ENCODE data around the gene FGL2. TPM values are rescaled to one million over a fixed set of nuclear protein-coding genes. Genes with fewer than 3 reads are reported as not detected.
A peak's percentile ranks its signal among the peaks of the same experiment; 100 is the strongest.
"Not testable (repeated sequence)": the region's sequence is repeated elsewhere in the genome, so short reads cannot be mapped to it uniquely, and the experiment has no call there.

FGL2 gene
- total and polyA plus RNA-seq, 2 donors: 23.2 to 46.0 TPM

DNA sequence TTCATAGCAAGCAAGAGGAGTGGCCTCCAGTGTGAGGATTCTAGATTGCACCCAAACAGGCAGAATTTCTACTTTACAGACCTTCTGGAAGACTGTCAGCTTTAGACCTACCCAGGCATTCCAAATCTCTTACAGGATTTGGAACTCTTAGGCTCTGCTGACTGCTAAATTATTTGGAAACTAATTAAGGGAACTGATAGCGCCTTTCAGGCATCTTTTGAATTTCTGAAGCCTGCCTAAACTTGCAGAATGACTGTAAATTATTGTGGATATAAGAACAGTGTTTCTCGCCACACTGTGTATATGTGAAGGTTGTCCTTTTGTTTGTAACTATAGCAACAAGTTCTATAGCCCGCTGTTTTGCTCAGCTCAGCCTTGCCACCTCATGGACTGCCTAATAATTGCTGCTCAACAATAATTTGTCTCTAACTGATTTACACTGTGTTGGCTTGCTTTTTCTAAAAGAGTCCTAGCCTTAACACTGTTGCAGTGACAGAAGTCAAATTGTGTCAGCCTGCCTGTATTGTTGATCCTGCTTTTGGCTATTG is 44.6 kb downstream of the FGL2 start:
- H3K4me1 ChIP-seq (ENCODE audit: control insufficient read depth in 2 of 2, insufficient read depth in 2 of 2, low read length in 2 of 2); H3K27ac ChIP-seq (ENCODE audit: low read depth in 1 of 2, low read length in 1 of 2); H3K4me3 ChIP-seq (ENCODE audit: low read length in 2 of 2); H3K36me3 ChIP-seq (ENCODE audit: control insufficient read depth in 2 of 2, insufficient read depth in 2 of 2, low read length in 1 of 2); H3K9me3 ChIP-seq (ENCODE audit: control insufficient read depth in 2 of 2, insufficient read depth in 1 of 2, low read length in 1 of 2); H3K27me3 ChIP-seq (ENCODE audit: control insufficient read depth in 2 of 2, insufficient read depth in 1 of 2, low read length in 1 of 2): not testable (repeated sequence)
- DNase-seq (ENCODE audit: low read depth in 6 of 9, low spot score in 9 of 9): peak in 1 of 9 donors; percentile 0
- 78% methylated on average over 3 of the region's 3 CpGs for WGBS

GRCh38 chr7:77152232-77152631 is 47.4 kb downstream of the FGL2 start:
- H3K27me3 ChIP-seq (ENCODE audit: control insufficient read depth in 2 of 2, insufficient read depth in 1 of 2, low read length in 1 of 2); H3K4me1 ChIP-seq (ENCODE audit: control insufficient read depth in 2 of 2, insufficient read depth in 2 of 2, low read length in 2 of 2); DNase-seq (ENCODE audit: low read depth in 6 of 9, low spot score in 9 of 9): not testable (repeated sequence)

More at GRCh38 chr7:77152232-77152631, 47.4 kb downstream of the FGL2 start:
- H3K9me3 ChIP-seq (ENCODE audit: control insufficient read depth in 2 of 2, insufficient read depth in 1 of 2, low read length in 1 of 2); H3K4me3 ChIP-seq (ENCODE audit: low read length in 2 of 2); H3K36me3 ChIP-seq (ENCODE audit: control insufficient read depth in 2 of 2, insufficient read depth in 2 of 2, low read length in 1 of 2); H3K27ac ChIP-seq (ENCODE audit: low read depth in 1 of 2, low read length in 1 of 2): not testable (repeated sequence)

Other genes starting within 250 kb of the FGL2 start
- not detected for gene SPDYE17, start 167.5 kb downstream of the FGL2 start, total RNA-seq
- not detected for gene SPDYE17, start 167.5 kb downstream of the FGL2 start, polyA plus RNA-seq
- 0.57 TPM for gene SPDYE18, start 137.3 kb downstream of the FGL2 start, total RNA-seq
- gene SPDYE18, start 137.3 kb downstream of the FGL2 start, polyA plus RNA-seq: 0.50 TPM
- gene CCDC146, start 77.2 kb downstream of the FGL2 start, total RNA-seq: 8.7 TPM
- 15.6 TPM for gene CCDC146, start 77.2 kb downstream of the FGL2 start, polyA plus RNA-seq
- gene GSAP, start 216.5 kb upstream of the FGL2 start, total RNA-seq: 12.4 TPM
- gene GSAP, start 216.5 kb upstream of the FGL2 start, polyA plus RNA-seq: 29.7 TPM

Measured in thymus (tissue), 11 donors.